HepG2 (cell line): ENCODE measurements around the gene HBS1L. TPM values are rescaled to one million over a fixed set of nuclear protein-coding genes. Genes with fewer than 3 reads are reported as not detected.

ENCODE experiments used
- ATAC-seq: fragments of 200-7000 bp; cut with Tn5 transposase; 3 replicates; pipeline ENCODE4 v1.9.1; 2020; ENCODE audit warnings: mild to moderate bottlenecking, moderate library complexity
- BruUV-seq: library from RNA; stranded (reverse); fragments of 400-500 nt; replicated peaks from 2 replicates; lab custom pipeline; 2021; lab: Mats Ljungman, UMichigan
- CTCF ChIA-PET: fragments of 300-600 bp; formaldehyde crosslinking; extraction: SDS; loops from one replicate; lab custom pipeline; 2021; ENCODE audit warnings: low total read pairs, inconsistent platforms, low intra/inter-chr PET ratio; lab: Yijun Ruan, JAX
- POLR2A ChIA-PET: fragments of 350-600 bp; sonication (Branson Sonifier 250); formaldehyde crosslinking; loops from one replicate; lab custom pipeline; 2020; ENCODE audit warnings: antibody characterized with exemption, inconsistent platforms; lab: Yijun Ruan, JAX
- DNase-seq: peaks from one replicate; pipeline ENCODE4 v3.0.0-alpha.2; 2015; ENCODE audit warnings: low spot score
- FAIRE-seq: peaks from 3 replicates; lab custom pipeline; 2011; peaks lifted over from hg19 to GRCh38; lab: Jason Lieb, UNC
- H2AFZ ChIP-seq: one replicate; pipeline ENCODE4 v1.6.1; 2011; ENCODE audit warnings: low read length, inconsistent platforms
- H3K27ac ChIP-seq: fragments of 300-600 bp; 3 replicates; pipeline ENCODE4 v1.8.0; 2011; ENCODE audit warnings: mixed run types, mild to moderate bottlenecking, mixed read lengths, low read length, inconsistent platforms; ENCODE audit not compliant: insufficient read depth; ENCODE audit errors: extremely low read length
- H3K27me3 ChIP-seq, 2 experiments: fragments of 200-600 bp in 1 of 2; 2 replicates in 1 of 2; 3 replicates in 1 of 2; pipeline versions ENCODE4 v1.6.0 to v1.8.0; 2011; ENCODE audit warnings: low read length in 2 of 2, mild to moderate bottlenecking in 2 of 2, moderate library complexity in 2 of 2, inconsistent platforms in 1 of 2; ENCODE audit not compliant: insufficient read depth in 2 of 2, control insufficient read depth in 1 of 2
- H3K36me3 ChIP-seq, 2 experiments: fragments of 200-600 bp in 1 of 2; replicated peaks in 1 of 2; 2 replicates in 1 of 2; 3 replicates in 1 of 2; pipeline versions ENCODE4 v1.5.1 to v1.8.0; 2011; ENCODE audit warnings: low read length in 2 of 2, inconsistent platforms in 1 of 2; ENCODE audit not compliant: insufficient read depth in 2 of 2, control insufficient read depth in 1 of 2
- H3K4me1 ChIP-seq: 2 replicates; pipeline ENCODE4 v1.5.1; 2012; ENCODE audit warnings: low read length, inconsistent platforms; ENCODE audit not compliant: insufficient read depth
- H3K4me2 ChIP-seq: 2 replicates; pipeline ENCODE4 v1.6.0; 2011; ENCODE audit warnings: low read depth, low read length, inconsistent platforms
- H3K4me3 ChIP-seq, 3 experiments: fragments of 200-600 bp in 1 of 3; sonication (generic), shearing (Covaris generic) in 1 of 3; replicated peaks in 1 of 3; 2 replicates each; pipeline ENCODE4 v1.5.1; 2011 to 2016; ENCODE audit warnings: low read length in 3 of 3, inconsistent platforms in 2 of 3, low read depth in 2 of 3, mild to moderate bottlenecking in 2 of 3, control low read depth in 1 of 3, mixed read lengths in 1 of 3; ENCODE audit not compliant: insufficient read depth in 1 of 3
- H3K79me2 ChIP-seq: one replicate; pipeline ENCODE4 v1.6.1; 2011; ENCODE audit warnings: low read length, inconsistent platforms; ENCODE audit not compliant: insufficient read depth
- H3K9ac ChIP-seq: 2 replicates; pipeline ENCODE4 v1.6.0; 2011; ENCODE audit warnings: mild to moderate bottlenecking, low read depth, low read length, inconsistent platforms; ENCODE audit not compliant: insufficient read depth
- H3K9me3 ChIP-seq: 2 replicates; pipeline ENCODE4 v1.5.1; 2012; ENCODE audit warnings: mild to moderate bottlenecking, low read length
- H4K20me1 ChIP-seq: 2 replicates; pipeline ENCODE4 v1.6.0; 2011; ENCODE audit warnings: inconsistent platforms, mild to moderate bottlenecking, low read length, moderate library complexity; ENCODE audit not compliant: insufficient read depth
- ATF2 ChIP-seq: sonication (generic); formaldehyde crosslinking; IDR thresholded peaks from 2 replicates; pipeline ENCODE4 v1.4.0; 2020; ENCODE audit warnings: missing genetic modification reagents
- ELF4 ChIP-seq: sonication (generic); formaldehyde crosslinking; IDR thresholded peaks from 2 replicates; pipeline ENCODE4 v1.5.0; 2020; ENCODE audit warnings: missing genetic modification reagents, mild to moderate bottlenecking, moderate library complexity, borderline replicate concordance
- ETV6 ChIP-seq: sonication (generic); formaldehyde crosslinking; conservative IDR thresholded peaks from 2 replicates; pipeline ENCODE4 v1.4.0; 2020; ENCODE audit warnings: missing genetic modification reagents
- KDM5A ChIP-seq: fragments of 200-600 bp; sonication (generic); IDR thresholded peaks from 2 replicates; pipeline ENCODE4 v1.7.0; 2018; ENCODE audit warnings: antibody characterized with exemption, mild to moderate bottlenecking, low read length, borderline replicate concordance
- TCF12 ChIP-seq, 2 experiments: fragments of 450-650 bp in 1 of 2; sonication (generic) in 1 of 2; formaldehyde crosslinking in 1 of 2; IDR thresholded peaks; 2 replicates each; pipeline versions ENCODE4 v1.6.1 to v1.8.0; 2017 to 2022; ENCODE audit warnings: antibody characterized with exemption in 1 of 2, mild to moderate bottlenecking in 1 of 2, missing genetic modification reagents in 1 of 2, moderate library complexity in 1 of 2
- ZBTB7B ChIP-seq: sonication (generic); formaldehyde crosslinking; IDR thresholded peaks from 2 replicates; pipeline ENCODE4 v1.4.0; 2020; ENCODE audit warnings: missing genetic modification reagents
- ZFP36L1 ChIP-seq: sonication (generic); formaldehyde crosslinking; IDR thresholded peaks from 2 replicates; pipeline ENCODE4 v1.8.0; 2022; ENCODE audit warnings: mild to moderate bottlenecking, missing genetic modification reagents, moderate library complexity
- WGBS: methylation state at CpG from one replicate; pipeline ENCODE4 v1.1.6; 2017; ENCODE audit warnings: low lambda C conversion rate; 5-methylcytosine and 5-hydroxymethylcytosine counted together
- in situ Hi-C: cut with HindIII; loops from 2 replicates; pipeline ENCODE4 v1.10.0; 2017; ENCODE audit warnings: low pct_unique_long_range_greater_than_20kb; ENCODE audit not compliant: extremely low pct_ligation_motif_present
- intact Hi-C: fragments of 100-400 bp; cut with micrococcal nuclease; formaldehyde crosslinking; loops from one replicate; pipeline ENCODE4 v1.10.0; 2022; ENCODE audit not compliant: unreplicated experiment
- polyA plus RNA-seq, 8 experiments: library from polyadenylated mRNA; depleted of rRNA in 3 of 8; stranded (reverse) in 7 of 8; unstranded in 1 of 8; fragments of >200 nt; fragmentation: Illumina TruSeq in 4 of 8; extraction: Trizol in 4 of 8; gene quantifications; 2 replicates each; pipeline versions ENCODE4 v1.2.1 to v1.2.3, GENCODE V29; 2011 to 2016; ENCODE audit warnings: low read depth in 4 of 8, missing spikeins in 1 of 8, mixed read lengths in 1 of 8; ENCODE audit not compliant: insufficient read depth in 1 of 8
- total RNA-seq, 5 experiments: library from RNA; depleted of rRNA; stranded (reverse); fragments of >200 nt; fragmentation: Illumina TruSeq; extraction: Trizol; gene quantifications; 2 replicates each; pipeline ENCODE4 v1.2.3, GENCODE V29; 2016; ENCODE audit warnings: low read depth in 1 of 5

The HBS1L gene
- total and polyA plus RNA-seq, 2 of the 13 experiments (the other 11 are each of a cell fraction or from before 2014, with no cell fraction given) = 44.1 to 138 TPM

GRCh38 chr6:135073756-135074393 is 19.3 kb upstream of the HBS1L start:
- H4K20me1 ChIP-seq = no peaks in the 10 kb centered on the region
- no peak overlapping the region for H2AFZ ChIP-seq
- in situ Hi-C loops = no loop called here
- ChIA-PET POLR2A (no interaction called here), CTCF (no interaction called here)
- H3K4me3 ChIP-seq = no peak overlapping the region
- DNase-seq (no peak), FAIRE-seq (no peak), ATAC-seq (no peak)
- no peak overlapping the region for H3K4me2 ChIP-seq
- BruUV-seq = no TSS peak
- H3K79me2 ChIP-seq = no peaks in the 10 kb centered on the region
- H3K27ac ChIP-seq = no peak overlapping the region
- peaks cover 2 to 6% of the 10 kb centered on the region in 2 experiments; a peak in 3 of 5 replicates for H3K27me3 ChIP-seq
- no peaks in the 10 kb centered on the region for H3K9me3 ChIP-seq
- peaks cover 7% of the 10 kb centered on the region for H3K4me1 ChIP-seq
- intact Hi-C loops = no loop called here
- no peaks in the 10 kb centered on the region for H3K36me3 ChIP-seq
- H3K9ac ChIP-seq = no peak overlapping the region
- 67% methylated on average over 2 of the region's 2 CpGs for WGBS
- TF ChIP-seq KDM5A = no peak
- TF ChIP-seq ZFP36L1 (CRISPR knock-in tag) = no peak
- no peak for TF ChIP-seq ELF4 (CRISPR knock-in tag)
- TF ChIP-seq ATF2 = no peak
- no peak for TF ChIP-seq ETV6 (CRISPR knock-in tag)
- TF ChIP-seq ZBTB7B (CRISPR knock-in tag) = no peak
- no peak for TF ChIP-seq TCF12 (IDR thresholded peaks at IDR 0.05)
- no peak for TF ChIP-seq TCF12 (CRISPR knock-in tag; IDR thresholded peaks at IDR 0.05)
